GM15510 (cell line): ENCODE data around the gene FTHL17.

ENCODE experiments used
- POLR2A ChIP-seq: IDR thresholded peaks from 3 replicates; pipeline ENCODE4 v1.6.1; 2011; ENCODE audit warnings: borderline replicate concordance; ENCODE audit not compliant: insufficient read length; ENCODE audit errors: extremely low read depth

The FTHL17 gene

DNA sequence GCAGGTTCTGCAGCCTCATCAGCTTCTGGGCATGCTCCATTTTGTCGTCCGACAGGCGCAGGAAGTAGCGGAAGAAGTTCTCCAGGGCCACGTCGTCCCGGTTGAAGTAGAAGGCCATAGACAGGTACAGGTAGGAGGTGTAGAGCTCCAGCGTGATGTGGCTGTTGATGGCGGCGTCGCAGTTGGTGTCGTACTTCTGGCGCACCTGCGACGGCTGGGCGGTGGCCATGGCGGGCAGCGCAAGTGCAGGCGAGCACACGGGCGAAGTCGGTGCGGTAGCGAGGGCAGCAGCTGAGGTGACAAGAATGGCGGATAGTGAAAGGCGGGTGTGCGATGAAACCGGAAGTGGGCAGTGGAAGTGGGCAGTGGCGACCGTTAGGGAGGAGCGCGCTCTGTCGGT is at the start of gene FTHL17:
TSS of gene FTHL17 (minus strand) at position 317 of the 400 bp plus-strand sequence. CDS start at position 229, 88 bp downstream.
- no peak for TF ChIP-seq POLR2A

- no peak for TF ChIP-seq POLR2A
Observed at GRCh38 chrX:31117266-31117665, 45.4 kb upstream of the FTHL17 start.

GRCh38 chrX:31115398-31115797 is 43.6 kb upstream of the FTHL17 start:
- no peak for TF ChIP-seq POLR2A

DNA sequence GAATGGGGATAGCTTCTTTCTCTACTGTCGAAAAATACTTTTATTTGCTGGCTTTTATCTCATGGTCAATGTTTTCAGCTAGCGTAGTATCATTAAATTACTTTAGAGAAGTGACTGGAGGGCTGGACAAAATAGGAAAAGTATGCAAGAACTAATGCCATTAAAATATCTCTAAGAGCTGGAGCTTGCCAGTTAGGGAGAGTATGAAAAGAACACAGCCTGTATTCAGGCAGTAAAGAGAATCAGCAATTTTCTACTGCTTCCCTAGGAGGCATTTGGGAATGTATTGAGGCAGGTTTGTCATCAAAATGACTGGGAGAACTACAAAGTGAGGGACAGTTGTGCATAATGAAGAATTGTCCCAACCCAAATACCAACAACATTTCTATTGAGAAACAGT is 43.0 kb upstream of the FTHL17 start:
- no peak for TF ChIP-seq POLR2A

DNA sequence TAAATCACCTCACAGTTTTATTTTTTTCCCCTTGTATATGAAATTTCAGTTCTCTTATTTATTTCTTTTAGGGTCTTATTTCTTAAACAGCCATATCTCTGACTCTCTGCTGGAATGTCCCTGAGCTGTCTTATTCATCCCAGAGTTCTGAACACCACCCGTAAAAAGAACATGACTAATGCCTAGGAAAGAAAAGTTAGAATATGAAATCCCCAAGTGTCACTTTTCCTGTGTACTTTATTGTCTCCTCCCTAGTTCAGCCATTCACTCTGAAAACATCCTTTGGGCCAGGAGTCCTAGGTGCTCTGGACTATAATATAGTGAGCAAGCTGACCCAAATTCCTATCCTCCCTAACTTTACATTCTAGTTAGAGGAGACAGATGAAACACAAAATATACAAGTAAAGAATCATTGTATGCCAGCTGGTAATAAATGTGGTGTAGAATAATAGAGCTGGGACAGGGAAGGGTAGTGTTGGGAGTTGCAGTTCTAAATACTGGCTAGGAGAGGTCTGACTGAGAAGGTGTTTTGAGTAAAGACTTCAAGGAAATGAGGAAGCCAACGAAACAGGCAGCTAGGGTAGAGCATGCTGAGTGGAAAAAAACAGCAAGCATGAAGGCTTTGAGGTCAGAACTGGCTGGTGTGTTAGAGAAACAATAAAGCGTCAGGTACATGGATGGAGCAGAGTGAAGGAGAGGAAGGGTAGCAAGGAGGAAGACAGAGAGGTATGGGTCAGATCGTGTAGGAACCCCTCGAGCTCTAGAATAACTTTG is 40.6 kb upstream of the FTHL17 start:
- no peak for TF ChIP-seq POLR2A

GRCh38 chrX:31110657-31111056 is 38.8 kb upstream of the FTHL17 start:
- no peak for TF ChIP-seq POLR2A

DNA sequence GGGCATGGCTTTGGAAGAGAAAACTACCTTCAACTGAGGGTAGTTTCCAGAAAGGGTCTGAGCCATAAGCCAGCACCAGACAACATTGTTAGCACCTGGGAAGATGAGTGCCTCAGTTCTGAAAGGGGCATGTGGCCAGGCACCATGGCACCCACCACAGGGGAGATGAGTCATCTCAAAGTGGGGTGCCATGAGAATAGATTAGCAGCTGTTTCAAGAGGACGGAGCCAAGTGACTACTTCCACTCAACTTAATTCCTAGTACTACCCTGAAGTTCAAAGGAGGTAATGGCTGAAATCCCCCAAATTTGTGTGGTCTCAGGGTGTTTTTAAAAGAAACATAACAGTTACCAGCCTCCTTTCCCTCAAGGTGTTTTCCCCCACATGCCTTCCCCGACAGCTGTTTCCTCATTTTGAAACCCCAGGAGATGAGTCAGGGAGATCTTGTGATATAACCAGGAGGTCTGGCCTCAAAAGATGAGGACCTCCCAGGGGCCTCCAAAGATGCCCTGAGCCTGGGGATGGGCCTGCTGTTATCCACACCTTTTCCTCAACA is 27.8 kb upstream of the FTHL17 start:
- no peak for TF ChIP-seq POLR2A

DNA sequence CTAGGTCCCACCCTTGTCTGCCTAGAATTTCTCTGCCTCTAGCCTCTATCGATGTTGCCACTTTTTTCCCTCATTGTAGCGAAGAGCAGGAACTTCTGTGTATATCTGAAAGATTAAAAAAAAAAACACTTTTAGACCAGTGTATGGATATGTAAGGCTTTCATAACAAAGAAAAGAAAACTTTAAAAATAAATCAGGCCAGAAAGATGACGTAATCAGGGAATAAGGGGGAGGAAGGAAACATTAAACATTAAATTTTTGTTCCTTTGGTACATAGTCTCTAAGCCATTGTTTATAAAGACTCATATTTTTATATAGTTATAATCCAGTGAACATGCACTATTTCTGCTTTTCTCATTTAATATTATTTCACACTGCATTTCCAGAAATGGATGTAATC is 26.2 kb upstream of the FTHL17 start:
- TF ChIP-seq POLR2A = no peak

- TF ChIP-seq POLR2A = no peak
Observed at GRCh38 chrX:31093639-31093975, 21.8 kb upstream of the FTHL17 start.

- no peak for TF ChIP-seq POLR2A
Observed at GRCh38 chrX:31092970-31093638, 21.3 kb upstream of the FTHL17 start.

GRCh38 chrX:31092476-31092875 is 20.6 kb upstream of the FTHL17 start:
- no peak for TF ChIP-seq POLR2A

- no peak for TF ChIP-seq POLR2A
Observed at GRCh38 chrX:31091819-31092218, 20.0 kb upstream of the FTHL17 start.

DNA sequence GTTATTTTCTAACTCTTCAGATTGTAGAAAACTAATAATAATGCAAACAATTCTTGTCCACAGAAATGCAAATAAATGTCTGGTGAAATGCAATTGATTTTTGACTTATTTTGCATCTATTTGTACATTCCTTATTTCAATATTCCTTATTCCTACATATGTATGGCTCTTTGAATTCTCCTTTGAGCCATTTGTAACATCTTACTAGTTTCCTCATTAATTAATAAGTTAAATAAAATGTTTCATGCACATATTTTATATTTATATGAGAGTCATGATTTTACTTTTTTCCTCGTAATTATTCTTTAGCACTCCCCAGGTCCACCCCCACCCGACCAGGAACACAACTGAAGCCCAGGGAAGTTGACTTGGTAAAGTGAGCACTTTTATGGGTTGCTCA is 2.7 kb upstream of the FTHL17 start:
- TF ChIP-seq POLR2A = no peak

DNA sequence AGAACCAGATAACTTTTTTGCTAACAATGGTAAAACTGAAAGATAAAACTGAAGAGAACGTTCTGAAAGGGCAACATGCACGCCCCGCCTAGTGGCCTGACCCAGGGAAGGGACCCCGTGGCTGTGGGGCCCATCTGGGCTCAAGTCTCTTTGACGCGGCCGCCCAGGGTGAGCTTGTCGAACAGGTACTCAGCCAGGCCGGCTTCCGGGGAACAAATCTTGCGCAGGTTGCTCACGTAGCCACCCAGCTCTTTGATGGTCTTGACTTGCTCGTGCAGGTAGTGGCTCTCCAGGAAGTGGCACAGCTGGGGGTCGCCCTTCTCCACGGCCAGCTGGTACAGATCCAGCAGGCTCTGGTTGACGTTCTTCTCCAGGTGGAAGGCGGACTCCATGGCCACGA is 579 bp downstream of the FTHL17 start:
- TF ChIP-seq POLR2A = no peak

DNA sequence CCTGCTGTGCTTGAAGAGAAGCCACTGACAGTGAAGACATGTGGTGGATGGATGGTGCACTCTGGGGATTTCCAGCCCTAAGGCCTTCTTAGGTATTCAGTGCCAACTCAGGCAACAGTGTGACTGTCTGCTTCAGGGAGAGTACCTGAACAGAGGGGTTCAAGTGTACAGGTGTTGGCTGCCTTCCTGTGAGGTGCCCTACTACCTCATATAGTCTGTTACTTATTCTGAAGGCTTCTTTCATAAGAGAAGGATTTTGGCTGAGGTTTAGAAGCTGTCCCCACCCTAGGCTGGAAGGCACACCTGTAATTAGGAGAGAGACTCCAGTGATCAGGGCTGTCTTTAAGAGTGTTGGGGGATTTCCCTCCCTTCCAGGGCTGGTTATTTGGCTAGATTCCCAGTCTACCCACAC is 1.8 kb downstream of the FTHL17 start:
- TF ChIP-seq POLR2A = no peak

DNA sequence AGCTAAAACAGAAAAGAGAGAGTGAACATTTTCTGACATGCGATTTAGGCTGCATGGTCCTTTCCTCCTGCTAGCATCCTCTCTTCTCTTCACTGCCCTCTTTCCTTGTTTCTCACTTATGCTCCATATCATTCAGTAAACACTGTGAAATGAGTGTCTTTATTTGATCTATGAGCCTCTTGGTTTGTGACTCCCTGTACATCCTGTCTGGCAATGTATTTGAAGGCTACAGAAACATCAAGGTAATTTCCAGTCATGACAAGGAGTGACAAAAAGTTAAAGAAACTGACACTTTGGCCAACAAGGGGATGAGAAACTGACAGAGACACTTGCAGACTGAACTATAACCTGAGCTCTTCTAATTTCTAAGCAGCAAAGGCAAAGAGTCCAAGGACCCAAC is 8.7 kb downstream of the FTHL17 start:
- no peak for TF ChIP-seq POLR2A
